GM12878 (cell line): ENCODE data around the gene RSBN1L.

Experiments used
- CBFB ChIP-seq: IDR thresholded peaks from 2 replicates; pipeline ENCODE4 v1.6.1; 2016; ENCODE audit warnings: antibody characterized with exemption, low read depth
- CEBPB ChIP-seq, 2 experiments: fragments of 150-350 bp in 1 of 2; IDR thresholded peaks; 2 replicates each; pipeline ENCODE4 v1.6.1; 2012 to 2014; ENCODE audit warnings: low read depth in 2 of 2, low read length in 2 of 2, borderline replicate concordance in 1 of 2, inconsistent platforms in 1 of 2
- CTCF ChIP-seq, 3 experiments: IDR thresholded peaks in 2 of 3; conservative IDR thresholded peaks in 1 of 3; 2 replicates each; pipeline ENCODE4 v1.5.1; 2011; ENCODE audit warnings: low read depth in 3 of 3, low read length in 3 of 3, mild to moderate bottlenecking in 3 of 3, control low read depth in 2 of 3, moderate library complexity in 2 of 3, inconsistent platforms in 1 of 3, mixed read lengths in 1 of 3; ENCODE audit not compliant: control insufficient read depth in 2 of 3, insufficient read depth in 1 of 3; ENCODE audit errors: extremely low read depth in 1 of 3
- RCOR1 ChIP-seq: conservative IDR thresholded peaks from 2 replicates; pipeline ENCODE4 v1.6.1; 2012; ENCODE audit warnings: low read depth, low read length, improper control_type of control experiment

GRCh38 chr7:77679608-77680007 is 16.7 kb upstream of the RSBN1L start:
- no peak for TF ChIP-seq RCOR1
- no peak for TF ChIP-seq CBFB
- TF ChIP-seq CEBPB (IDR thresholded peaks at IDR 0.05; ENCODE audit: borderline replicate concordance in 1 of 2, low read depth in 2 of 2, low read length in 2 of 2): no peak
- no peak for TF ChIP-seq CTCF (IDR thresholded peaks at IDR 0.05 in 2 of 3, conservative IDR thresholded peaks at IDR 0.05 in 1 of 3; ENCODE audit: control insufficient read depth in 2 of 3, extremely low read depth in 1 of 3, insufficient read depth in 1 of 3, low read depth in 3 of 3, low read length in 3 of 3)
